ENCODE results near the gene KPNA3. TPM values are rescaled to one million over a fixed set of nuclear protein-coding genes. Genes with fewer than 3 reads are reported as not detected.
"Not testable (repeated sequence)": the region's sequence is repeated elsewhere in the genome, so short reads cannot be mapped to it uniquely, and the experiment has no call there.

Gene KPNA3
- polyA plus RNA-seq, 1 of the 3 experiments (the other 2 are of a cell fraction) = 11.3 TPM

GRCh38 chr13:49806126-49806536 is 13.6 kb upstream of the KPNA3 start (continued):
- TF ChIP-seq YY1 (IDR thresholded peaks at IDR 0.05; ENCODE audit: low read depth) = no peak
- no peak for TF ChIP-seq MEF2A (IDR thresholded peaks at IDR 0.05; ENCODE audit: borderline replicate concordance, low read depth)
- no peak for TF ChIP-seq USF2 (IDR thresholded peaks at IDR 0.05; ENCODE audit: borderline replicate concordance, low read depth, low read length)
- no peak for TF ChIP-seq EZH2phosphoT487 (IDR thresholded peaks at IDR 0.05; ENCODE audit: borderline replicate concordance, low read depth)

GRCh38 chr13:49803047-49803446 is 10.6 kb upstream of the KPNA3 start:
- not testable (repeated sequence) for H3K4me1 ChIP-seq (ENCODE audit: control insufficient read depth in 1 of 2, insufficient read depth in 2 of 2, low read depth in 1 of 2, low read length in 1 of 2); H2AFZ ChIP-seq (ENCODE audit: low read depth); H3K27ac ChIP-seq (ENCODE audit: low read depth in 2 of 2, low read length in 1 of 2); DNase-seq; H3K9me3 ChIP-seq; H3K4me3 ChIP-seq (ENCODE audit: low read depth in 2 of 2, low read length in 1 of 2); H3K4me2 ChIP-seq; H4K20me1 ChIP-seq (ENCODE audit: insufficient read depth); H3K9ac ChIP-seq; H3K27me3 ChIP-seq (ENCODE audit: insufficient read depth); H3K79me2 ChIP-seq (ENCODE audit: insufficient read depth); H3K9me2 ChIP-seq; H3K36me3 ChIP-seq (replicated peaks in 1 of 2; ENCODE audit: control insufficient read depth in 1 of 2, insufficient read depth in 2 of 2, low read length in 1 of 2); H3F3A ChIP-seq (replicated peaks; ENCODE audit: insufficient read depth)
- ChIA-PET POLR2A (interaction anchor here (1.7 kb wide), 1 partner anchor 10 kb away, joined by 3 read pairs; no protein-coding TSS in a partner anchor), CTCF (interaction anchor here (0.8 kb wide), 1 partner anchor 10 kb away, joined by 3 read pairs; the partner anchor contains the start of gene KPNA3)
- WGBS (ENCODE audit: low lambda C conversion rate) = 82% methylated on average over 10 of the region's 10 CpGs

- CTCF ChIA-PET = interaction anchor here (0.8 kb wide), 1 partner anchor 10 kb away, joined by 3 read pairs; the partner anchor contains the start of gene KPNA3
- H2AFZ ChIP-seq (ENCODE audit: low read depth) = no peak overlapping the region
- no peaks in the 10 kb centered on the region for H3K9me2 ChIP-seq
- H3K79me2 ChIP-seq (ENCODE audit: insufficient read depth) = no peaks in the 10 kb centered on the region
- TF ChIP-seq REST (IDR thresholded peaks at IDR 0.05; ENCODE audit: low read depth, low read length) (no peak), TEAD4 (IDR thresholded peaks at IDR 0.05; ENCODE audit: borderline replicate concordance, insufficient read depth) (no peak), SIN3A (IDR thresholded peaks at IDR 0.05; ENCODE audit: borderline replicate concordance, low read depth, low read length) (no peak), FOSL2 (IDR thresholded peaks at IDR 0.05; ENCODE audit: borderline replicate concordance, low read depth) (no peak), YY1 (IDR thresholded peaks at IDR 0.05; ENCODE audit: low read depth) (no peak), RAD21 (IDR thresholded peaks at IDR 0.05; ENCODE audit: low read length) (no peak), ELF1 (IDR thresholded peaks at IDR 0.05) (no peak), MAX (IDR thresholded peaks at IDR 0.05; ENCODE audit: low read depth) (no peak), USF1 (IDR thresholded peaks at IDR 0.05; ENCODE audit: borderline replicate concordance, low read depth) (no peak), RXRA (IDR thresholded peaks at IDR 0.05; ENCODE audit: borderline replicate concordance, low read depth) (no peak)
- DNase-seq = no peak
- no peak overlapping the region for H3K27ac ChIP-seq (ENCODE audit: low read depth in 2 of 2, low read length in 1 of 2)
- H3F3A ChIP-seq (replicated peaks; ENCODE audit: insufficient read depth) = peaks cover 3% of the 10 kb centered on the region
- H3K27me3 ChIP-seq (ENCODE audit: insufficient read depth) = no peaks in the 10 kb centered on the region
- no peaks in the 10 kb centered on the region for H4K20me1 ChIP-seq (ENCODE audit: insufficient read depth)
- no peaks in the 10 kb centered on the region for H3K36me3 ChIP-seq (replicated peaks in 1 of 2; ENCODE audit: control insufficient read depth in 1 of 2, insufficient read depth in 2 of 2, low read length in 1 of 2)
- no peak overlapping the region for H3K9ac ChIP-seq
- H3K4me2 ChIP-seq = no peak overlapping the region
- no peaks in the 10 kb centered on the region for H3K9me3 ChIP-seq
- POLR2A ChIA-PET = no interaction called here
- no peaks in the 10 kb centered on the region for H3K4me1 ChIP-seq (ENCODE audit: control insufficient read depth in 1 of 2, insufficient read depth in 2 of 2, low read depth in 1 of 2, low read length in 1 of 2)
- over 99% methylated on average over 4 of the region's 5 CpGs for WGBS (ENCODE audit: low lambda C conversion rate)
- H3K4me3 ChIP-seq (ENCODE audit: low read depth in 2 of 2, low read length in 1 of 2) = no peak overlapping the region
Measured at GRCh38 chr13:49802426-49802825, 9.9 kb upstream of the KPNA3 start.

Measured in SK-N-SH (cell line).